GM18951 (cell line): Measurements from ENCODE around the gene DMD.

Source experiments
- POLR2A ChIP-seq: IDR thresholded peaks from 4 replicates; pipeline ENCODE4 v1.6.1; 2011; ENCODE audit warnings: mild to moderate bottlenecking; ENCODE audit not compliant: insufficient read length, insufficient read depth; ENCODE audit errors: extremely low read depth
- in situ Hi-C: fragments of 300-500 bp; cut with MboI; formaldehyde crosslinking; loops from one replicate; pipeline ENCODE4 v1.12.0; 2022; ENCODE audit warnings: low sequenced_read_pairs, mixed read lengths, inconsistent platforms; ENCODE audit not compliant: unreplicated experiment

Gene DMD

GRCh38 chrX:31251336-31251735, 1960.0 kb downstream of the DMD start:
- TF ChIP-seq POLR2A, result no peak
- in situ Hi-C loops, result no loop called here

- in situ Hi-C loops, result no loop called here
These were observed 1965.6 kb downstream of the DMD start for GRCh38 chrX:31245714-31246113.

GRCh38 chrX:31243804-31244203, 1967.5 kb downstream of the DMD start:
- no peak for TF ChIP-seq POLR2A
- in situ Hi-C loops, result no loop called here

More at GRCh38 chrX:31245714-31246113, 1965.6 kb downstream of the DMD start:
- no peak for TF ChIP-seq POLR2A

GRCh38 chrX:31240982-31241381, 1970.4 kb downstream of the DMD start:
- in situ Hi-C loops, result no loop called here
- no peak for TF ChIP-seq POLR2A

- TF ChIP-seq POLR2A, result no peak
These were observed 1974.2 kb downstream of the DMD start for GRCh38 chrX:31237189-31237588.

GRCh38 chrX:31236231-31236630, 1975.1 kb downstream of the DMD start:
- in situ Hi-C loops, result no loop called here

More at GRCh38 chrX:31237189-31237588, 1974.2 kb downstream of the DMD start:
- in situ Hi-C loops, result no loop called here

GRCh38 chrX:31233941-31234496, 1977.3 kb downstream of the DMD start:
- in situ Hi-C loops, result no loop called here
- TF ChIP-seq POLR2A, result no peak

More at GRCh38 chrX:31236231-31236630, 1975.1 kb downstream of the DMD start:
- TF ChIP-seq POLR2A, result no peak

- in situ Hi-C loops, result no loop called here
- no peak for TF ChIP-seq POLR2A
These were observed 1978.8 kb downstream of the DMD start for GRCh38 chrX:31232506-31232905.

- in situ Hi-C loops, result no loop called here
- no peak for TF ChIP-seq POLR2A
These were observed 1982.4 kb downstream of the DMD start for GRCh38 chrX:31228909-31229308.

GRCh38 chrX:31228415-31228832, 1982.9 kb downstream of the DMD start:
- TF ChIP-seq POLR2A, result no peak
- in situ Hi-C loops, result no loop called here

GRCh38 chrX:31227250-31227649, 1984.1 kb downstream of the DMD start:
- in situ Hi-C loops, result no loop called here
- no peak for TF ChIP-seq POLR2A

GRCh38 chrX:31225819-31226218, 1985.5 kb downstream of the DMD start:
- in situ Hi-C loops, result no loop called here
- TF ChIP-seq POLR2A, result no peak

GRCh38 chrX:31224381-31225012, 1986.9 kb downstream of the DMD start:
- in situ Hi-C loops, result no loop called here
- no peak for TF ChIP-seq POLR2A

- TF ChIP-seq POLR2A, result no peak
- in situ Hi-C loops, result no loop called here
These were observed 1987.5 kb downstream of the DMD start for GRCh38 chrX:31223817-31224216.
